Stomach (tissue), 9 donors: Measurements from ENCODE around the gene TTBK2. TPM values are rescaled to one million over a fixed set of nuclear protein-coding genes. Genes with fewer than 3 reads are reported as not detected.

ENCODE experiments used
- DNase-seq, 2 donors: peaks; one replicate each; pipeline versions ENCODE4 v3.0.0 to v3.0.0-alpha.2; 2013 to 2019
- H3K27ac ChIP-seq, 5 donors: fragments of 200-600 bp in 4 of 5; sonication (generic) in 4 of 5; one replicate each; pipeline ENCODE4 v1.5.1; 2013 to 2019; ENCODE audit warnings: mild to moderate bottlenecking in 1 of 5, moderate library complexity in 1 of 5
- H3K27me3 ChIP-seq, 3 donors: fragments of 200-600 bp; sonication (generic); one replicate each; pipeline ENCODE4 v1.5.1; 2017 to 2019; ENCODE audit warnings: mixed run types in 1 of 3
- H3K36me3 ChIP-seq, 4 donors: fragments of 200-600 bp; sonication (generic); 1 replicate in 3 of 4; 2 replicates in 1 of 4; pipeline ENCODE4 v1.5.1; 2016 to 2019
- H3K4me1 ChIP-seq, 4 donors: fragments of 200-600 bp; sonication (generic); one replicate each; pipeline ENCODE4 v1.5.1; 2016 to 2019
- H3K4me3 ChIP-seq, 4 donors: fragments of 200-600 bp; sonication (generic) in 3 of 4; one replicate each; pipeline ENCODE4 v1.5.1; 2016 to 2019; ENCODE audit warnings: mild to moderate bottlenecking in 1 of 4
- H3K9me3 ChIP-seq, 4 donors: fragments of 200-600 bp; sonication (generic); one replicate each; pipeline ENCODE4 v1.5.1; 2016 to 2019
- CTCF ChIP-seq, 7 experiments: fragments of 450-650 bp in 4 of 7; fragments of 200-600 bp in 3 of 7; sonication (generic) in 3 of 7; IDR thresholded peaks; one replicate each; pipeline ENCODE4 v1.5.1; 2016 to 2019; ENCODE audit warnings: antibody characterized with exemption in 7 of 7, control low read depth in 2 of 7, mild to moderate bottlenecking in 1 of 7
- EP300 ChIP-seq: sonication (generic); formaldehyde crosslinking; IDR thresholded peaks from one replicate; pipeline ENCODE4 v1.6.1; 2017; ENCODE audit warnings: antibody characterized with exemption
- POLR2A ChIP-seq, 4 donors: fragments of 450-650 bp; IDR thresholded peaks; one replicate each; pipeline ENCODE4 v1.6.1; 2016; ENCODE audit warnings: antibody characterized with exemption in 4 of 4, control low read depth in 2 of 4, mild to moderate bottlenecking in 1 of 4, moderate library complexity in 1 of 4
- POLR2AphosphoS5 ChIP-seq, 3 donors: sonication (generic); formaldehyde crosslinking; IDR thresholded peaks; one replicate each; pipeline ENCODE4 v1.6.1; 2016; ENCODE audit warnings: antibody characterized with exemption in 3 of 3
- WGBS, 5 donors: extraction: QIAGEN DNeasy Blood & Tissue Kit in 3 of 5; methylation state at CpG; one replicate each; pipeline versions ENCODE4 v1.1.5 to v1.1.7; 2013 to 2018; 5-methylcytosine and 5-hydroxymethylcytosine counted together
- intact Hi-C: fragments of 100-400 bp; cut with DNase I; formaldehyde crosslinking; loops from one replicate; pipeline ENCODE4 v1.15.1; 2023; ENCODE audit warnings: low total_unique reads
- polyA plus RNA-seq, 3 donors: library from polyadenylated mRNA; stranded (reverse); fragments of 200-250 nt; gene quantifications; one replicate each; pipeline ENCODE4 v1.2.3, GENCODE V29; 2013
- total RNA-seq, 5 donors: library from RNA; depleted of rRNA; stranded (reverse); fragments of >200 nt; gene quantifications; one replicate each; pipeline versions ENCODE4 v1.1.0 to v1.2.3, GENCODE V29; 2014 to 2016
- donor health status: healthy with polysubstance abuse.
- donor health status: Bipolar disorder and iron deficiency.
- donor health status: healthy.

The TTBK2 gene
- total and polyA plus RNA-seq, 8 donors, result 1.2 to 15.6 (median 7.6) TPM

DNA sequence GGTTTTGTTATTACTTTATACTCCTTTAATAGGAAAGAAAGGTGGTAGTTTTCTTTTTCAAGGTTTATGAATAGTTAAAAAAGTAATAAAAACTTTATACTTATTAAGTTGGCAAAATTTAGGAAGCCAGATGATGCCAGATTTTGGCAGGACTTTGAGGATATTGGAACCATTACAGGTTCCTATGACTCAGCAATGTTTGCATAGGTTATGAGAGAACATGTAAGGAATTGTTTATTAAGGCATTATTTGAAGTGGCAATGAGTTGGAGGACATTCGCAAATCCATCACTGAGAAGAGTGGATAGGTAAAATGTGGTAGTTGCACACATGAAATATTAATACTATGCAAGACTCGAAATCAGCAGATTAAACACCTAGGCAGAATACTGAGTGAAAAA, 213.5 kb downstream of the TTBK2 start:
- no peak overlapping the region for H3K27ac ChIP-seq
- TF ChIP-seq CTCF (IDR thresholded peaks at IDR 0.05), result no peak
- peak in 1 of 3 donors; percentile 16 for TF ChIP-seq POLR2AphosphoS5 (IDR thresholded peaks at IDR 0.05)
- intact Hi-C loops, result no loop called here
- DNase-seq, result peak in 1 of 2 donors; percentile 23
- 30 to 65% (median 53%) methylated on average over 2 of the region's 2 CpGs for WGBS, 5 donors
- peaks cover 0 to 12% (median 5%) of the 10 kb centered on the region in 4 donors for H3K4me1 ChIP-seq
- H3K27me3 ChIP-seq, result no peaks in the 10 kb centered on the region
- no peak overlapping the region for H3K4me3 ChIP-seq
- no peaks in the 10 kb centered on the region for H3K9me3 ChIP-seq
- peaks cover 0 to 26% (median 3%) of the 10 kb centered on the region in 4 donors for H3K36me3 ChIP-seq

GRCh38 chr15:42705336-42705735, 215.2 kb downstream of the TTBK2 start:
- Histone ChIP-seq H3K36me3 (peaks cover 0 to 37% (median 3%) of the 10 kb centered on the region in 4 donors), H3K27me3 (no peaks in the 10 kb centered on the region), H3K4me1 (peaks cover 0 to 12% (median 5%) of the 10 kb centered on the region in 4 donors), H3K4me3 (no peak overlapping the region), H3K27ac (no peak overlapping the region), H3K9me3 (no peaks in the 10 kb centered on the region)
- DNase-seq, result no peak
- intact Hi-C loops, result no loop called here
- 92 to 98% (median 95%) methylated on average over 5 of the region's 5 CpGs for WGBS, 5 donors
- TF ChIP-seq CTCF (IDR thresholded peaks at IDR 0.05), result no peak
- no peak for TF ChIP-seq POLR2AphosphoS5 (IDR thresholded peaks at IDR 0.05)
- TF ChIP-seq POLR2A (IDR thresholded peaks at IDR 0.05), result no peak
- TF ChIP-seq EP300, result no peak

- TF ChIP-seq EP300, result no peak
- peak in 1 of 3 donors; percentile 7 for TF ChIP-seq POLR2AphosphoS5 (IDR thresholded peaks at IDR 0.05)
- no peak for TF ChIP-seq POLR2A (IDR thresholded peaks at IDR 0.05)
- TF ChIP-seq CTCF (IDR thresholded peaks at IDR 0.05), result peak in 5 of 7 experiments; percentile 41 to 71 (median 70)
- intact Hi-C loops, result no loop called here
- Histone ChIP-seq H3K36me3 (peaks cover 0 to 45% (median 4%) of the 10 kb centered on the region in 4 donors), H3K27me3 (no peaks in the 10 kb centered on the region), H3K4me3 (no peak overlapping the region), H3K4me1 (peaks cover 0 to 12% (median 5%) of the 10 kb centered on the region in 4 donors), H3K27ac (no peak overlapping the region), H3K9me3 (no peaks in the 10 kb centered on the region)
- DNase-seq, result peak; percentile 76 to 88
- WGBS, 5 donors, result 24 to 38% (median 28%) methylated on average over 3 to 4 of the region's 4 CpGs
Measured at GRCh38 chr15:42704492-42704926, 216.1 kb downstream of the TTBK2 start.

- peaks cover 9 to 86% (median 60%) of the 10 kb centered on the region in 4 donors for H3K36me3 ChIP-seq
- no peaks in the 10 kb centered on the region for H3K9me3 ChIP-seq
- TF ChIP-seq POLR2A (IDR thresholded peaks at IDR 0.05), result no peak
- no peak for TF ChIP-seq POLR2AphosphoS5 (IDR thresholded peaks at IDR 0.05)
- no peak for TF ChIP-seq CTCF (IDR thresholded peaks at IDR 0.05)
- no peak for TF ChIP-seq EP300
- H3K27ac ChIP-seq, result no peak overlapping the region
- intact Hi-C loops, result loop anchor here (10.0 kb wide), 1 partner anchor 238 kb away; no protein-coding TSS in a partner anchor
- no peak for DNase-seq
- H3K27me3 ChIP-seq, result no peaks in the 10 kb centered on the region
- H3K4me3 ChIP-seq, result no peak overlapping the region
- 74 to 86% (median 79%) methylated on average over 5 of the region's 5 CpGs for WGBS, 5 donors
- H3K4me1 ChIP-seq, result no peaks in the 10 kb centered on the region
Measured at GRCh38 chr15:42696626-42697025, 224.0 kb downstream of the TTBK2 start.
